ENCODE data around the gene ABCC4.

Gene ABCC4

DNA sequence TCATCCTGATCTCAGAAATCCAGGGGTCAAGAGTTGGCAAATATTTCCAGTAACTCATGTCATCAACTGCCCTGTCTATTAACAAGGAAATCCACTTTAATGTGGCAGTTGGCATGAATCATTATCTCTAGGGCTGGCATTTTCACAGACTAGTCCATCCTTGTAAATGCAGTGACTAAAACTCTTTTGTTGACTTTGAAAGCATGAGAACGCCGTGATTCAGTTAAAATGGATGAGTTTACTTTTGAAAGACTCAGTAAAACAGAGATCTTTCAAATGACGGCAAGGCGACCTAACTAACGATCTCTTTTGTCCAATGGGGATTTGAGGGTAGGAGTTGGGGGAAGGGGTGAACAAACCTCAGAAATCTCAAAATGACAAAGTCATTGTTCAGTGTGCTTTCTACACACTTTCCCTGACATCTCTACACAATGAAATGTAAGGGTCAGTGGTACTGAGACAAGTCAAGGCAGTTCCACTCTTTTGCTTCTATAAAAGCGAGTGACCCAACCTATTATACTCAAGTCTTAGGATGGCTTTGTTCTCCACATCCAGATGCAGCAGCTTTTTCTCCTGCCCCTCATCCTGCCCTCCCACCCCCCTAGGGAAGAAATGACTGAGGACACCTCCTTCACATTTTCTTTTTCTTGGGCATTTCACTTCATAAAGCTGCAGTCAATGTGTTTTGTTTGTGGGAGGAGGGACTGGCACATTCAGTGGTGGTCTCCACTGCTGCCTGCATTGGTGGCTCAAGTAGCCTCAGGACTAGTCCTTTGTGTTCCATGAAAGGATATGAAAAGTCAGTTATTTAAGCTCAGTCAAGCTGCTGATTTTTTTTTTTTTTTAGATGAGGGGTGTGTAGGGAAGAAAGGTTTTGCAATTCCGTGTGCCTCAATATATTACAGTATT, 200.5 kb downstream of the ABCC4 start:
- no peak for DNase-seq

DNA sequence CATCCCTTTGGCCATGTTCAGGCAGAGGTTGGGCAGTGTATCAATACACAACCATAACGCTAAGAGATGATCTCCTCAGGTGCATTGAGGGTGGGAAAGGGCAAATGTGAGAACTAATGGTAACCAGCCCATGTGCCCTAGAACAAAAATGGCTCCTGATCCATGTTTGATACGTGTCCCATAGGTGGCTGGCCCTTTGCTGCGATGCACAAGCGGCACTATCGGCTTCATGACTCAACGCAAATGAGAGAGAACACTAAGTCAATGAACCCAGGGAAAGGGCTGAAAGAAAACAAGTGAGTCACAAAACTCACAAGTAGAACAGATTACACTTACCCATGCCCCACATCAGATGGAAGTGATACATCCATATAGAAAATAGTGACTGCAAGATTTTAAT, 201.7 kb downstream of the ABCC4 start:
- DNase-seq = no peak

DNA sequence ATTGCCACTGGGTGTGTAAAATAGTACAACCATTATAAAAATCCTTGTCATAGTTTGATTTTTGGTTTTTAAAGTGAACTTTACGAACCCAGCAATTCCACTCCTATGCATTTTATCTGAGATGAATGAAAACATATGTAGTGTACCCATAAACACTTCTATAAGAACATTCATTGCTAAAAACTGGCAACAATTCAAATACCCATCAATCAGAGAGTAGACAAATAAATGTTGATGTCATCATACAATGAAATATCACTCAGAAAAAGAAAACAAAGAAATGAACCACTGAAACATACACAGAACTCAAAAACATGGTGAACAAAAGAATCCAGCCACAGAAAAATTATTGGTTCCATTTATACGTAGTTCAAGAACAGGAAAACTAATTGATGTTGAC, 202.3 kb downstream of the ABCC4 start:
- DNase-seq = no peak

DNA sequence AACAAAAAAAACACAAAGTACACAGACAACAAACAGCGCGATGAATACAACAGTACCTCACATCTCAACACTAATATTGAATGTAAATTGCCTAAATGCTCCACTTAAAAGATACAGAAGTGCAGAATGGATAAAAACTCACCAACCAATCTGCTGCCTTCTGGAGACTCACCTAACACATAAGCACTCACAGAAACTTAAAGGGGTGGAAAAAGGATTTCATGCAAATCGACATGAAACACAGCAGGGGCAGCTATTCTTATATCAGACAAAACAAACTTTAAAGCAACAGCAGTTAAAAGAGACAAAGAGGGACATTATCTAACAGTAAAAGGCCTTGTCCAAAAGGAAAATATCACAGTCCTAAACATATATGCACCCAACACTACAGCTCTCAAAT, 209.5 kb downstream of the ABCC4 start:
- DNase-seq = no peak

DNA sequence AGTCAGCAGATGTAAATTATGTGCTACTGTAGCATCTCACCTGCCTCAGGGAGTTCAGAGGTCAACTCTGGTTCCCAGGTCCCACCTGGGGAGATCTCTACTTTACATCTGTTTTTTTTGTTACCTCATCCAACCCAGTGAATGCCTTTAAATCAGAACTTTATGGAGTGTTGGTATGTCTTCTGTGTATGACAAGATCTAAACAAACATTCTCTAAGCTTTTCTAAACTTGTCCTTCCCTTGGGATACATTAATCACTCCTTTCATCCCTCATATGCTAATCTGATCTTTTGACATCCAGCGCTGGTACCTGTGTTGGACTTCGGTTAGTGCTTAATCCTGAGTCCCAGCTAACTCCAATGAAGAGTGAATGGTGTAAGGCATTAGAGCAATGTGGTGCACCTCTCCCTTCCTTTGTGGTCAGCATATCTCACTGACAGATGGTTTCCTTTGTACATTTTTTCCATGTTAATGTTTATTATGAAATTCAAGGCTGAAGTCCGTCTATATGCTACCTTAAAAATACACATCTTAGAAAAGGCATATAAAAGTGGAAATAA, 213.4 kb downstream of the ABCC4 start:
- no peak for DNase-seq

DNA sequence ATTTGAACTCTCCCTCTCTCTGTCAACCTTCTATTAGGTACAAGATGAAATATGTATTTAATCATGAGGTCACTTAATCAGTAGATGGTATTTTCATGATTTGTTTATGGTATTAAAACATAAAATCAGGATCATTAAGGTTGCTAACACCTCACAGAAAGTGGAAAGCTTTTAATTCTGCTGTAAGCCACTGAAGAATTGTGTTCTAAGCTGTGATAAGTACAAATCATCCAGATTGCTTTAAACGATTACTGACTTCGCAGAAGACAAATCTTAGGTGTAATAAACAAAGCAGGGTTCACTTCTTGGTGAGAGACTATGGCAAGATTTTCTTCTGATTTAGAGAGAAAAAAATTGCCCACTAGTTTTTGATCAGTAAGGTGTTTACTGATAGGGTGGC, 214.5 kb downstream of the ABCC4 start:
- no peak for DNase-seq

DNA sequence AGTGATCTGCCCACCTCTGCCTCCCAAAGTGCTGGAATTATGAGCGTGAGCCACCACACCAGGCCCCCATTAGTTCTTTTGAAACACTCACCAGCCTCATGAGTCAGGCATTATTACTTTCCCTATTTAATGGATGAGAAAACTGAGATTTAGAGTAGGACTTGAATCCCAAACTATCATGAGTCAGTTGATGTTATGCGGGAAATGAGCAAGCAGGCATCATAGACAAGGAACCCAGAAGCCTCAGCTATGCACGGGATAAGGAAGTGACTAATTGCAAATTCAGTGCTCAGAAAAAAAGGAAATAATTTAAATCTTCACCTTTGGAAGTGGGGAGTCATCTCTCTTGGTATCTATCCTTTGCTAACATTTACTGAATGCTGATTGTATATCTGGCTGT, 217.5 kb downstream of the ABCC4 start:
- DNase-seq = no peak

DNA sequence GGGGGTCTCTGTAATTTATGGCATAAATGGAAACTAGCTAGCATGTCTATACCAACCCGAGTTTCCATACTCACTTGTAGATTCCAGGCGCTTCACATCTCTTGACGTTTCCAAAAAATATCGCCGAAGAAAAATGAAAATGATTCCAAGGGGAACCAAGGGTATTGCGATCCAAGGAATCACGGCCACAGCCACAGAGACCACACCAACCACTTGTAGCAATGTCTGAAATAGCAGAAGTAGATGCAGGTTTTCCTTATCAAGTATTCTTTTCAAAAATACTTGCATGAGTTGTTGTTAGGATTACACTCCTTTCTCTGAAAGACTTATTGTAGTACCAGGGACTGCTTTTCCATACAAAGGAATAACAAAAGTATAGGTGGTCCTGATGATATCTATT, 218.2 kb downstream of the ABCC4 start:
- DNase-seq = no peak

DNA sequence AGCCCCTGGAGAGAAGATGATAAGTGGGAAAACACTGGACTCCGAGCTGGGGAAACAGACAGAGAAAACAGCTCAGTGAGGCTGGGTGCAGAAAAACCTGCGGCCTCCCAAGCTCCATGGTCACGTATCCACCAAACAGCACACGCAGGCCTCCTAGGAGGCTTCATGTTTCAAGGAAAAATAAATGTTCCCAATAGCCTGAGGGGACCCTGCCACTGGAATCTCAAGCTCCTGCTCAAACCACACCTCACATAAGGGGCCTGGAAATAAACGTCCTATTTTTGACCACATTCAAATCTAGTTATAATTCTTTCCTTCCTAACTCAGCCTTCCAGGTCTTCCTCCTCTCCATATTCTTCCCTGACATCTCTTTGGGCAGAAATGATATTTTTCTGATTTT, 225.7 kb downstream of the ABCC4 start:
- no peak for DNase-seq

DNA sequence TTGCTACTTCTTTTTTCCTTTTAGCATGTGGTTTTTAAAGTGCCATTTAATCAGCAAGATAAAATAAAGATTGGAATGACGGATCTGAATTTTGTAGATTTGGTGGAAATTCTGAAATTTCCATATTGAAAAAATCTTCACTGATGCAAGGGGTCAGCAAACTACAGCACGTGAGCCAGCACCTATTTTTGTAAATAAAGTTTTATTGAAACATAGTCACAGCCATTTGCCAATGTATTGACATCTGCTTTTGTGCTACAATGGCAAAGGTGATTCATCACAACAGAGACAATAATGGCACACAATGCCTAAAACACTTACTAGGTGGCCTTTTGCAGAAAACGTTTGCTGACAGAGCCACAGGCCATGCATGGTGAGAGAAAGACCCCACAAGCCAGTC, 226.4 kb downstream of the ABCC4 start:
- DNase-seq = no peak

DNA sequence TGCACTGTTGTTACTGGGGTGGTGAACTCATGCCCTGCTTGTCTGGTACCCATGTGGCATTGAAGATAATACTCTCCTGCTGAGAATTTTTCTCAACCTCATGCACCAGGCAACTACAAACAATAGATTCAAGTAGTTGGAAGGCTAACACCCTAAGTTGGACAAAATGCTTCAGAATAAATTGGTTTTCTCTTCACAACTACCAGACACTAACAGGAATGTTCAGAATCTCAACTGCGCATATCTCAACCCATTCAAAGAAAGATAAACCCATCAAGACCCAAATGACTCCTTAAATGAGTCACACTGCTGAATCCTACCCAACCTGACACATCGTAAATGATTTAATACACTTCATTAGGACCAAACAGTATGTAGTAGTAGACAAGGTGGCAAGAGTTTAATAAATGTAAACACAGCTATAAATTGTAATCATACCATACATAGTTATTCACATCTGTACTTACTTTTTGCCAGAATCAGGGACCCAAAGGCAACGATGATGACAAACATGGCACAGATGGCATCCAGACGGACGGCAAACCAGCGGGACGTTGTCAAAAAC, 227.4 kb downstream of the ABCC4 start:
- no peak for DNase-seq

DNA sequence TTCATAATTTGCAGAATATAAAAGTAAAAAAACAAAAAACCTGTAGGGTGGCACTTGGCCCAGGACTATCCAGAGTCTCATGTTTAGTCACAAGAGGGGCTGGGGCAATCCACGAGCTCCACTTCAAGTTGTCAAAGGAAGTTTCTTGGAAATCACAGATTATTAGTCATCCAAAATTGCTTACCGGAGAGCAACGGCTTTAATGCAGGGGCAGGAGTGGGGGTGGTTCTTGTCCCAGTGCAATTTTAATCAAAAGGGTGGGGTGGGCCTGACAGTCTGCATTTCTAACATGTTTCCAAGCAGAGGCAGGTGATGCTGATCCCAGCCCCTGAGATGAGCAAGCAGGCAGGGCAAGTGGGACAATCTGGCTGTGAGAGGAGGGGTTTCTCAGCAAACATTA, 233.9 kb downstream of the ABCC4 start:
- no peak for DNase-seq

DNA sequence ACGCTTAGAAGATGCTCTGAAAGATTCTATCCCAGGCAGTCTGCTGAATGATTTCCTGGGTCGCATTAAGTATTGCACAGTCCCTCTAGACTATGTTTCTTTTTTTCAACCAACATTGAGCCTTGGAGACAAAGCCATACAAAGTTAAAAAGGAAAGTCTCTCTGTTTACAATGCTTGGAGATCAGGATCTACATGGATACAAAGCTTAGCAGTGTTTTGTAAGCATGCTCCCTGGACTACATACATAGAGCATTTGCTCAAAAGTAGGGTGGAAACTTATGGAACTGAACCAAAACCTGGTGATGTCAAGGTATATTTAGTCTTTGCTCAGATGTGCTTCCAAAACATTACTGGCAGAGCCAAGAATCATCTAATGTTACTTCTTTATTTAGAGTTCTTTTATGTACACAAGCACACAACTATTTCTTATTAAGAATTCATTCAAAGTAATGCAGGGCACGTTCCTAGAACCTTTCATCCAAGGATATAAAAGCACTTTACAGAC, 241.2 kb downstream of the ABCC4 start:
- DNase-seq = no peak

DNA sequence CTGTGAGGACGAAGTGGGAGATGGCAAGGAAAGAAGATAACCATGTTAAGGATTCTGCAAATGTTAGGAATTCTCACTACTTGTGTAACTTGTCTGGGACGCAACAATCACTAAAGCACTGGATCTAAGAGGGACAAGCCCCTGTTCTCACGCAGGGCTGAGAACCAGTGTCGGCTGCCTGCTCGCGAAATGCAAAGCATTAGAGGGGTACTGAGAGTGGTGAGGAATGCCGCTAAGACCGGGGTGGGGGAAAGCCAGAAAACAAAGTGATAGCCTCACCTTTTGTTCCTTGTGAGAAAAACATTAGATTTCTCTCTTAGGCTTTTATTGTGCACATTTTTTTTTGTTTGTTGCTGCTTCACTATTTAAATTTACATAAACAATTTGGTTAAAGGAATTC, 241.9 kb downstream of the ABCC4 start:
- DNase-seq = no peak

DNA sequence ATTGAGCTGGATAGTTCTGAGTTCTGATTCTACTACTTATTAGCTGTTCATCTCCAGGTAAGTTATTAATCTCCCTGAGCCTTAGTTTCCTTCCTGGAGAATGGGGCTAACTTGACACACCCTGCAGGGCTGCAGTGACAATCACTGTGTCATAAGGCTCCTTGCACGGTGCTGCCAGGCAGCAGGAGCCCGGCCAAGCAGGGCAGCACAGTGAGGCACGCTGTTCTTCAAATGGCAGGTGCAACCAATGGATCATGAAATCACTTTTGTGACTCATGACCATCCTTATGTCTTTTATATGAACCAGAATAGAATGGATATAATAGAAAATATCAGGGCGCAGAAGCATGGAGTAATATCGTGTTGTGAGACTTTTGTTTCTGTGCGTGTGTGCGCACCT, 242.6 kb downstream of the ABCC4 start:
- DNase-seq = no peak

DNA sequence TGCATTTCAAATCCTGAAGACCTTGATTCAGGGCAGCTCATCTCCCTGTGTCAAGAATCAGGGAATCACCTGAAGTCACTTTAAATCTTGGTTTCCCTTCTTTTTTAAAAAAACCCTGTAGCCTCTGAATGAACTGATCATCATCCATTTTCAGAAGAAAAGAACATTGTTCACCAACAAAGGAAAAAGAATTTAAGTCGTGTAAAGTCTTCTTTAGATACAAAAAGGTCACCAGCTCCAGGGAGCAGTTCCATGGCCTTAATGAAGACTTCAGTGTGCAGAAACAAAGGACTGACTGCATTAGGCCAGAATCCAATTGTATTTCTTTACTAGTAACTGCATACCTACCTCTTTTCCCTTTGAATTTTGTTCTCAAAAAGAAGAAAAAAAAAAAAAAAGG, 245.0 kb downstream of the ABCC4 start:
- no peak for DNase-seq

DNA sequence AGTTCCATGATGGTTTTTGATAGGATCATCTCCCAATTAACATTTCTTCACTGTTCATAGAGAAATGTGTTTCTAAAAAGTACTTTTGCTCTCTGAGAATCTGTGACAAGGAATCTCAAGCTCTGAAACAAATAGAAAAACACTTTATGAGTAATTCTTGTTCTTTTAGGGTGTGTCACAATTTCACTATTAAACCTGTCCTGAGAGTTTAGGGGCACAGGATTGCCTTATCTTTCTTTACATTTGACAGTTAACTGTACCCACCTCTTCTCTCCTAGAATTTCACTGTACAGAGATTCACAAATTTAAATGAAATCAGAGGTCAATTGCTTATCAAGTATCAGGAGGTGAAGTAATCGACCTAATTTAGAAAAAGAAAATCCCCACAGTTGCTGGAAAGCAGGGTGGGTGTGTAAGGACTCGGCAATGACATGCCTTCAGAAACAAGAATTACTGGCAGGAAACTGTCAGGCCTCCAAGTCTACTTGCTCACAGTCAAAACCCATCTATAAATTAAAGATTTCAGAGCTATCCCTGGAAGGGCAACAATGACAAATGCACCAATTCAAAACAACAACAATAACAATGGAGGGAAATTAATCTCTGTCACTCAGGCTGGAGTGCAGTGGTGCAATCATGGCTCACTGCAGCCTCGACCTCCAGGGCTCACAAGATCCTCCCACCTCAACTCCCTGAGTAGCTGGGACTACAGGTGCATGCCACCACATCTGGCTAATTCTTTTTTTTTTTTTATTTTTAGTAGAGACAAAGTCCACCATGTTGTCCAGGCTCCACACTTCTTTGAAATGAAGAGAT, 250.2 kb downstream of the ABCC4 start:
- no peak for DNase-seq

DNA sequence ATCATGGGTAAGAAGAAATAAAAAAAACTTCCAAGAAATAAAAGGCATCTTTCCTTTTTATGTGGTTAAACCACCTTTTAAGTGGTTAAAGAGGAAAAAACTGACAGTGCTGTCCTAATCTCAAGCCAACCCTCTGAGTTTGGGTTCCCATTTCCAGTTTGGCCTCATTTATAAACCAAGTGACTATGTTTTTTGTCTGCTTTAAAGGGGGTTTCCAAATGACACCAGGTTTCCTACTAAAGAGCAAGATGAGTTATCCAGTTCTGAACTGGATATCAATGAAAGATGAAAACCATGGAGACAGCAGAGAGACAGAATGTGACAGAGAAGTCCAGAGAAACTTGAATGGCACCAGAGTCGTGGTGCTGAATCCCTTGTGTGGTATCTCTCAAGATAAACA, 251.5 kb downstream of the ABCC4 start:
- no peak for DNase-seq

DNA sequence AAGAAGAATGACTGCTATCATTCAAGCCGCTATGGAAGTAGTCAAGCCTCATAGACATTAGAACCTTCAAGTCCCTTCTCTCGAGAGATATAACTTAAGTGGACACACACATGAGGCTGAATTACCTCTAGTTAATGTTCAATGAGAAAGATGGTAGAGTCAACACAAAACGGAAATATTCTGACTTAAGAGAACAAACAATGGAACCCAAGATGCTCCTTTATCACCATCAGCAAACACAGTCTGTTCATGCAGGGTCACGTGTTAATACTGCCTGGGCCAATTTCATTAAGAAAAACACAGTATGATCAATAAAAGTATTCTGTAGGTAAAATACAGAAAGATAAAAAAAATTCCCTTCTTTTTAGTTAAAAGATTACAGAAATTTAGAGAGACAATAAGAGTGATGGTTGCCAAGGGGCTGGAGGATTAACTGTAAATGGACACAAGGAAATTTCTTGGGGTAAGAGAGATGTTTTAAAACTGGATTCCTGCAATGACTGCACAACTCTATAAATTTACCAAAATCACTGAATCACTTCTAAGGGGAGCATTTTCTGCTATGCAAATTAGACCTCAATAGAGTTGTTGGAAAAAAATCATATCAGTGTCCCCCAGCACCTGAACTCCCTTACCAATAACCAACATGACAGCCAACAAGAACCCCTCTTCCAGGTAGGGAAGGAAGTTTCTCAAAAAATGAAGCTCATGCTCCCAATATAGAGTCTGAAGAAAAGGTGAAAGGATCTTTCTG, 256.6 kb downstream of the ABCC4 start:
- DNase-seq = no peak

DNA sequence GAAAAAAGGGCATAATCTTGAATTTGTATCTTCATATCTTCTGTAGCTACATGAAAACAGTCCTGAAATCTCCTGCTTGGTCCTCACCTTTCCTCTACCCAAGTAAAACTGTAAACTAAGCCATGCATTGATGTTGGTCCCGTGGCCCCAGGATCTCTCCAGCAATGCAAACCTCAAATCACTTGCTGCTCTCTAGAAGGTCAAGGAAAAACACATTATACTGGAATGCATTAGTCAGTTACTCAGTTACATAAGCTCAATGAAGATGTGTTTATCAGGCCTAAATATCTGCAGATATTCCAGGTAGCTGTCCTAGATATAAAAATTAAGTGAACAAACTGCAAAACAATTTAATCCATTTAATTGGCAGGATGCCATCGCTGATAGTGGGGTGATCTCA, 261.8 kb downstream of the ABCC4 start:
- no peak for DNase-seq

DNA sequence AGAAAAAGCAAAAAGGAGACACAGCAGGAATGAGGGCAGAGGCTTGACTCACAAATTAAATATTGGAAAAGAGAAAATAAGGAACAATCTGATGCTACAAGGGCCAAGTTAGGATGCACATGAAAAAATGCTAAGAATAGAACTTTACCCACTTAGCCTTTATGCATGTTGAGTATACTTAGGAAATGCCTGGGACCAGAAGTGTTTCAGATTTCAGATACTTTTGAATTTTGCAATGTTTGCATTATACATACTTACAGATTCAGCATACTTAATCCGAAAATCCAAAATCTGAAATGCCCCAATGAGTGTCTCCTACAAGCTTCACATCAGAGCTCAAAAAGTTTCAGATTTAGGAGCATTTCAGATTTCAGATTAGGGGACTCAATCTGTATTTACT, 262.3 kb downstream of the ABCC4 start:
- DNase-seq = no peak

DNA sequence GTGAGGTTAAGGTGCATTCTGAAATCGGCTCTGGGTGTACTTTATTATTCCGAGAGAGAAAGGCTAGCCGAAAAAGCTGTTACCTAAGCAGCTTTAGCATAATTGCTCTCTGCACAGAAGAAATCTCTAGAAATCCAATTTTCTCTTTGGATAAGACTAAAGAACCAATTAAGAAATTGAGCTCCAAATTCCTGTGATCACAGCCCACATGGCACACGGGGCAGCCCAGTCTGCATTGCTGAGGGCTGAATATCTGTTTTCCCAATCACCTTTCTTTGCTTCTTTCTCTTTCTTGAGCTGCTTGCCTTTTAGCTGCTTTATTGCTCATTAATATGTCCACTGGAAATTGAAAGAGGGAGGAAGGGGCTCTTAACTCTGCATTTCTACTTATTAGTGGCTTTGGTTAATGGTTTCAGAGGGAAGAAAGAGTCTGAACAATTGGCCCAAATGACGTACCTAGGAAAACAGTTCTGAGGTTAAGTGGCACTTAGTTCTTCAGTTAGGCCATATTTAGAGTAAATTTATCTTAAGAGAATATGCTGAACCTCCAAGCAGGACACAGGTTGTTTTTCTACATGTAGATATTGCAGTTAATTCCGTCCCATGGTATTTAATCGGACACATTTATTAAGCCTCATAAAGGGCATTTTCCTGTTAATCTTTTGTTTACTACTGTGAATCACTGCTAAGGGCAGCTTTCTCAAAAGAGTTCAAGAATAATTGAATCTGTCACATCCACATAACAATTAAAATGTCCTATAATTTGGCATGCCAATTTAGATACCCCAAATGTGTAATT, 265.7 kb downstream of the ABCC4 start:
- DNase-seq = no peak

All from activated T-cell treated with anti-CD3 and anti-CD28 coated beads for 4 hours (primary cell).